Measurements from ENCODE around the gene TSACC.

DNA sequence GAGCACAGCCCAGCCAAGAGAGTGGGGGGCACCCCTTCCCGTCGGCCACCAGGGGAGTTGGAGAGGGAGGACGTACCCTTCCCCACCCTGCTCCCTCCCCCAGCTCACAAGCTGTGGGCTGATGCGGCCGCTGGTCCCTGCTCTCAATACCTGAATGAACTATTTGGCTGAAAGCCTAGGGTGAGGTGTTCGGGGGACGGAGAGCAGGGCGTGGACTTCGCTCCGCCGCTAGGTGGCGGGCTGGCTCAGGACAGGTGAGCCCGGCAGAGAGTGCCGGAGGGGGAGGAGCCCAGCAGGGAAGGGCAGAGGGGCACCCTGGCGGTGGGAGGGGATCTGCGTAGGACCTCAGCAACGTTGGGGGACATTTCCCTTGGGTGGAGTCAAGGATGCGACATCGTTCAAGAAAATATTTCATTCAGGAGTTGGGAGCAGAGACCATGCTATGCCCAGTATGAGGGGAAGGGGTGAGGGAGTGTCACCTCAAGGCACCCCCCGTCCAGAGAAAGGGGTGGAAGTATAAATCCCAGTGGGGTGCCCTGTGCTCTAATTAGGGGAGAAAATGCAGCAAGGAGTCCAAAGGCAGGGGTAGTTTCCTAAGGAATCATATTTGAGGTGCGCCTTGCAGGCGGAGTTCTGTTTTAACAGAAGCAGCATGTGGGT is 18.7 kb downstream of the TSACC start:
- TF ChIP-seq, protein P1, sequence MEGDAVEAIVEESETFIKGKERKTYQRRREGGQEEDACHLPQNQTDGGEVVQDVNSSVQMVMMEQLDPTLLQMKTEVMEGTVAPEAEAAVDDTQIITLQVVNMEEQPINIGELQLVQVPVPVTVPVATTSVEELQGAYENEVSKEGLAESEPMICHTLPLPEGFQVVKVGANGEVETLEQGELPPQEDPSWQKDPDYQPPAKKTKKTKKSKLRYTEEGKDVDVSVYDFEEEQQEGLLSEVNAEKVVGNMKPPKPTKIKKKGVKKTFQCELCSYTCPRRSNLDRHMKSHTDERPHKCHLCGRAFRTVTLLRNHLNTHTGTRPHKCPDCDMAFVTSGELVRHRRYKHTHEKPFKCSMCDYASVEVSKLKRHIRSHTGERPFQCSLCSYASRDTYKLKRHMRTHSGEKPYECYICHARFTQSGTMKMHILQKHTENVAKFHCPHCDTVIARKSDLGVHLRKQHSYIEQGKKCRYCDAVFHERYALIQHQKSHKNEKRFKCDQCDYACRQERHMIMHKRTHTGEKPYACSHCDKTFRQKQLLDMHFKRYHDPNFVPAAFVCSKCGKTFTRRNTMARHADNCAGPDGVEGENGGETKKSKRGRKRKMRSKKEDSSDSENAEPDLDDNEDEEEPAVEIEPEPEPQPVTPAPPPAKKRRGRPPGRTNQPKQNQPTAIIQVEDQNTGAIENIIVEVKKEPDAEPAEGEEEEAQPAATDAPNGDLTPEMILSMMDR (IDR thresholded peaks at IDR 0.05; ENCODE audit: low read depth, low read length, poor library complexity, severe bottlenecking) = peak; percentile 99
- no peak for TF ChIP-seq EZH2phosphoT487 (IDR thresholded peaks at IDR 0.05; ENCODE audit: borderline replicate concordance, low read length)
